Stimulated activated CD8-positive, alpha-beta memory T cell treated with anti-CD3 and anti-CD28 coated beads, Interleukin-4, amount 100 ng/mL, for 48 hours (primary cell): ENCODE measurements around the gene MFSD6L.
"Not testable (repeated sequence)": the region's sequence is repeated elsewhere in the genome, so short reads cannot be mapped to it uniquely, and the experiment has no call there.

ENCODE experiments used
- DNase-seq: peaks from one replicate; pipeline ENCODE4 v3.0.0-alpha.2; 2020

MFSD6L gene

GRCh38 chr17:8823279-8823678 is 24.1 kb upstream of the MFSD6L start:
- DNase-seq = no peak

GRCh38 chr17:8822401-8823035 is 23.4 kb upstream of the MFSD6L start:
- no peak for DNase-seq

DNA sequence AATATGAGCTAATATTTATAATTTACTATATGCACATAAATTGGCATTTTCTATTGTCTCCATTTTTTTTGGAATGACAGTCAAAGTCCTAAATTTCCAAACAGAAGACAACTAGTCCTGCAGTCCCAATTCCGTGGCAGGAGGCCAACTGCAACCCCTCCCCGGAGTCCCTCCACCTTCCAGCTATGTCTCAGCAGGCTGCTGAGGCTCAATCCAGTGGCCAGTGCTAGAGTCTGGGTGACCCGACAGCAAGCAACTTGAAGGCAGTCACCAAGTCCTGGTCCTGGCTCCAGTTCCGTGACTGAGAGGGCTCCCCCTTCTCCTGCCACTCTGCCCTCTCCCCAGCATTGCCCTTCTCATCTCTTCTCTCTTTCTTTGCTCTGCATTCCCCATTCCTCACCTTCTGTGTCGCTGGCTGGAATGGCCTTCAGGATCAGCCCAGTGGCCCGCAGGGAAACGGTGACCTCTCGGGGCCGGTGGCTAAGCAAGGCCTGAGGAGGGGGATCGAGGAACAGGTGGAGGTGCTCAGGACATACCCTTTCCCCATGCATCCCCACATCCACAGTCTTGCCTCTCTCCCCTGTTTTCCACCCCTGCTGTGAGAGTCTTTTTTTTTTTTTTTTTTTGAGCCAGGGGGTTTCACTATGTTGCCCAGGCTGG is 22.4 kb upstream of the MFSD6L start:
- DNase-seq = no peak

DNA sequence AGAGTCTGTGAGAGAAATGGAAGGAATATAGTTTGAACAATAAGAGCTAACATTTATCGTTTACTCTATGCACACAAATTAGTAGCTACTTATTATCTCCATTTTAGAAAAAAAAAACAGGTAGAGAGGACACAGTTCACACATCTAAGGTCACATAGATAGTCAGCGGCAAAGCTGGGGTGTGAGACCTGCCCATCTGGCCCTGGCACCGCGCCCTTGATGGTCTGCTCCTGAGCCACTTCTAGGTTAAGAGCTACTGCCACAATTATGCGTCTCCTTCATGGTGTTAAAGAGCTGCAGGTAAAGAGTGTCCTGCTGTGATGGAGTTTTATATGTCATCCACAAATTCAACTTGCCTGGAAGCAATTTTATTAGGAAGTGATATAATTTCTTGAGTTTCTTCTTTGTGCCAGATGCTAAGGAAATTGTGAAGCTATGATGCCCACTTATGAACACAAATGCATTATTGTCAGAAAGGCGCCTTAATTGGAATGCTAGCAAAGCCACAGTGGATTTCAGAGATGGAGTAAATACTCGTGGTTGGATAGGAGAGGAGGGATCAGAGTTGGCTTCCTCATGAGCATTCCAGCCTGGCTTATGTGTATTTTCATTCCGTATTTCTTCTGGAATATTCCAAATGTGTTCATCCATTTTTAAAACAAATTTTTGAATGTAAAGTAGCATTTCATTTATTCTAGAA is 21.3 kb upstream of the MFSD6L start:
- DNase-seq = no peak

DNA sequence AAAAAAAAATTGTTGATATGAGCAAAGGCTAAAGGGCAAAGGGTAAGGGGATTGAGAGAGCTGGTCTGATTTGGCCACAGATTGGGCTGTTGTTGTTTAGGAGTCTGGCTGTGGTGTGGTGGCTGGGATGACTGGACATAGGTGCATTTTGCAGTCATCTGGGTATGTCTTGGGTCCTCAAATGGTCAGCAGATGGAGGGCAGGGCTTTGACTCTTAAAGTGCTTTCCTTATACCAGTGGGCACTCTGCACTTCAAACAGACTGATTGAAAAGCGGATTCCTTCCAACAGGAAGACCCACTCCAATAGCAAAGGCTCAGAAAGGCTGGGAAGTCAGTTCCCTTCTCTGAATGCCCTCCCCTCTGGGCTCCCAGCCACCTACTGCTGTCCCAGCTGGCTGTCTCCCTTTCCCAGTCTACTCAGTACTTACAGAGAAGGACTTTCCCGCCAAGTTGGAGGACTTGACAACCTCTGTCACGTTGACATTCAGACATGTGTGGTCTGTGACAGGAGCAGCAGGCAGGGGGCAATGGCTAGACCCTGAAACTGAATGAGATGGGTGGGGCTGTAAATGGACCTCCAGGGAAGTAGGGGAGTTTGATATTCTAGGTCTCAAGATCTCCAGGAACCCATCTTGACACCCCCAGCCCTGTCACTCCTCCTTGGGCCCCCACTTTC is 19.6 kb upstream of the MFSD6L start:
- no peak for DNase-seq

- DNase-seq = no peak
Observed at GRCh38 chr17:8818047-8818446, 18.9 kb upstream of the MFSD6L start.

DNA sequence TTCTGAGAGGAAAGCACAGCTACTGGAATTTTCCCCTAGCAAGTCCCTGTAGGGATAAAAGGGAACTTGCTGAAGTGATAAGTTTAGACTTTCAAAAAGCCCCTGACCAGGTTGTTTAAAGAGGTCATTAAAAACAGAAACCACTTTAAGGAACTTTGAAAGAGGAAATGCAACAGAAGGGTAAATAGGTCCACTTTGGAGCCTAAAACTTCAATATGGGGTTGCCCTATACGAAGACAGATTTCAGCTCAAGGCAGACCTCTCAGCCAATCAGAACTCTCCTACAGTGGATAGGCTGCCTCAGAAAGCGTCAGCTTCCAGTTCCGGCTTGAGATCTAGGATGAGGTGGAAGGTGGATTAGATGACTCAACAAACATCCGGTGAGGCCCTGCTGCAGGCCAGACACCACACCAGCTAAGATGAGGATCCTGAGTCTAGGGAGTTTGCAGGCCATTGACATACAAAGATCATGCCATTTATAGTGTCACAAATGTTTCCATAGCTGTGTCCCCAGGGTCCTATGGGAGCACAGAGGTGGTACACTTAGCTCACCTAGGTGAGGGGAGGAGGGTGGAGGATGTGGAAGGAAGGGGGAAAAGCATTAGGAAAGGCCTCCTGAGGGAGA is 7.9 kb upstream of the MFSD6L start:
- DNase-seq = no peak

- no peak for DNase-seq
Observed at GRCh38 chr17:8806253-8806925, 7.2 kb upstream of the MFSD6L start.

DNA sequence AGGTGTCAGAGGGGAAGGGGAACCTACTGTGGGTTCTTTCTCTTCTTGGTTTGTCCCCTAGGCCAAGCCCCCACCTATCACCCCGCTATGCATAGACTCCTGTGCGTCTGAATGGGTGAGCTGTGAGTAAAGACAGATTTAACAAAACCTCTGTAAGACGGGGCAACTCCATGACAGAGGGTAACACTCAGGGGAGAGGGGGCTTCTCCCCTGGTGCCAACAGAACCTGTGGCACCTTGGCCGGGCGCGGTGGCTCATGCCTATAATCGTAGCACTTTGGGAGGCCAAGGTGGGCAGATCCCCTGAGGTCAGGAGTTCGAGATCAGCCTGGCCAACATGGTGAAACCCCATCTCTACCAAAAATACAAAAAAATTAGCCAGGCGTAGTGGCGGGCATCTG is 6.2 kb upstream of the MFSD6L start:
- not testable (repeated sequence) for DNase-seq

DNA sequence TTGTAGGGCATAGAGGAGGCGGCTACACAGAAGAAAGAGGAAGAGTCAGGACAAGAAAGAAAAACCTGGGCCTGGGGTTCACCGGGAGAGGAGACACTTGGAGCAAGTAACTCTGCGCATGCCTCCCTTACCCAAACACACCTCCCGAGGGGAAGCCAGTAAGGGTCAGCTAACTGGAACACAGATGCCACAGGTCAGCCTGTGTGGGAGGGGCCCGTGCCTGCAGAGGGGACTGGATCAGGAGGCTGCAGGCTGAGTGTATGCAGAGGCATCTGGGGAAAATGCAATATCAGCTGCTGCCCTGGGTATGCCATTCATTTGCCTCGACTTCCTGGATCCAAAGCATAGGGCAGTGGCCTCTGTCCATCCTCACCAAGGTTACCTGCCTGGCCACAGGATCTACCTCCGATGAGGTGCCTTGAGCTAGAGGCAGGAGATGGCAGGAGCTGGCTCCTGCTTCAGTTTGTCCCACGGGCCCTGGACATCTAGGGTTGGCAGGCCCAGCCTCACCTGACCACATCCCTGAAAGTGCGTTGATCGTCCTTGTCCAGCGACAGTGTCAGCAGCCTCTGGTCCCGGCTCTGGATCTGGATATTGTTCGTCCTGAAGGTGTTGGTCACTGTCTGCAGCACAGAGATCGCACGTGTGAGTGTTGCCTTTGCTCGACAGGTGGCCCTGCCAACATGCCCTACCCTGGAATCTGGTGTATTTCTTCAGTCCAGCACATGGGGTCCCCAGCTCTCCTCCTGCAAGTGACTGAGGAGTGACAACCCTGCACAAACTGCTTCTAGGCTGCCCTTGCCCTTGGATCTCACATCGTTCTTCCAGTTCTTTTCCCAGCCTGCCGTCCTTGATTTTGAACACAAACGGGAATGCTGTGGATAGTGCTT is 4.6 kb upstream of the MFSD6L start:
- DNase-seq = no peak

DNA sequence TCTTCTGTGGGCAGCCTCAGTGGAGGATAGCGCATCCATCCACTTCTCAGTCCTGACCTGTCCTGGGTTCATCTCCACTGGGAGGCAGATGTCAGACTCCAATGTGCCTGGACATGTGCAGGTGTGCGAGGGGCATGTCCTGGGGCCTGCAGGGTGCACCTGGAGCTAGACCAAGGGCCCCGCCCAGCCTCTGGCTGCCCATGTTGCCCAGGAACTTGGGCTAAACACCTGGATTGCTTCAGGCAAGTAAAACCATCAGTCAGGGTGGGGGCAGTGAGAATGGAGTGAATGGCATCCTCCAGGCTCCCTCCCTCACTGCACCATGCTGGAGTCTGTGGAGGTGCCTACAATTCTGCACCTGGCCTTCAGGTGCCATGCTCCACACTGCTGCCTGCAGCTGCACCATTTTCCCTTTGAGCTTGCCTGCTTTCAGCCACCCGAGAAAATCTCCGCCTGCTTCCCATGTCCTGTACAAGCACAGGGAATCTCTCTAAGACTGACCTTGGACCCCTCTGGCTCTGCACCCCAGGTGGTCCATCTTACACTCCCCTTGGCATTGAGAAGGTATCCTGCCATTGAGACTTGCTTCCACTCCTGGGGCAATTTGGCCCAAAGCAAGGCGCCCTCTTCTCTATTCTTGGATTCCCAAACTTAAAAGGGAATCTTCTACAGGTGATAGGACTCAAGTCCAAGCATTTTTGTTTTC is 2.1 kb upstream of the MFSD6L start:
- DNase-seq = no peak

DNA sequence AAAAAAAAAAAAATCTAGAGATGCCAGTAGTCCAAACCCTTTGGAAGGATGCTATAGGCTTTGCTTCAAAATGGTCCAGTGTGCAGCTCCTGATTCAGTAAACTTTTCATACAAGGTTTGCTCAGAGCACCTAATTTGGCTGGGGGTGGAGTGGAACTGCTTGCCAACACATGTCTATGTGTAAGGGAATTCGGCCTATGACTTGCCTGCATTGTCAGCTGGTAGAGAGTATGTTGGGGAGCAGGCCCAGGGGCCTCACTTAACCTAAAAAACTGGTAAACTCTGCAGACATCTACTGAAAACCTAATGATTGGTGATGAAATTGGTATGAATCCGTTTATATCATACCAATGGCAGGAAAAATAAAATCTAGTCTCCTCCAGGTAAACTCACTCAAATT is 1.5 kb upstream of the MFSD6L start:
- no peak for DNase-seq

DNA sequence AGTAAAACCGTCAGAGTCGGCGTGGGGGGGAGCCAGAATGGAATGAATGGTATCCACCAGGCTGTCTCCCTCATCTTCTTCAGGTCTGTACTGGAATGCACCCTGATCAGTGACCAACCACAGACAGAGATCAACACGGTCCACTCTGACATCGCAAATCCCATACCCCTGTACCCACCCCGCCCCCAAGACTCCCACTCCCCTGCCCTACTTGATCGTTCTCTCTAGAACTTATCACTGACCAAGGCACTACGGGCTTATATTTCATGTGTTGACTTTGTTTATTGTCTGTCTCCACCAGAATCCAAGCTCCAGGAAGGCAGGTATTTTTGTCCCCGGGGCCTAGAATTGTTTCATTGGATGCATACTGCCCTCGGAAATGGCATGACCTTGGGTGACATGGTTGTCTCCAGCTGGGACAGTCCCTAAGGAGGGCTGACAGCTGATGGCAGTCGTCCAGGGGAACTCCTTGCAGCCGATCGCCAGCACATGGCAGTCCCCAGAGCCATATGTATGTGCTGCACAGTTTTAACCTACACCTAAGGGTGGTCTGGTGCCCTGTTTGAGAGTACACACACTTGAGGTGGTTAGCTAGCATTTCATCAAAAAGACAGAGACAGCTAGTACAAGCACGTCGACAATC is 526 bp upstream of the MFSD6L start:
- no peak for DNase-seq

DNA sequence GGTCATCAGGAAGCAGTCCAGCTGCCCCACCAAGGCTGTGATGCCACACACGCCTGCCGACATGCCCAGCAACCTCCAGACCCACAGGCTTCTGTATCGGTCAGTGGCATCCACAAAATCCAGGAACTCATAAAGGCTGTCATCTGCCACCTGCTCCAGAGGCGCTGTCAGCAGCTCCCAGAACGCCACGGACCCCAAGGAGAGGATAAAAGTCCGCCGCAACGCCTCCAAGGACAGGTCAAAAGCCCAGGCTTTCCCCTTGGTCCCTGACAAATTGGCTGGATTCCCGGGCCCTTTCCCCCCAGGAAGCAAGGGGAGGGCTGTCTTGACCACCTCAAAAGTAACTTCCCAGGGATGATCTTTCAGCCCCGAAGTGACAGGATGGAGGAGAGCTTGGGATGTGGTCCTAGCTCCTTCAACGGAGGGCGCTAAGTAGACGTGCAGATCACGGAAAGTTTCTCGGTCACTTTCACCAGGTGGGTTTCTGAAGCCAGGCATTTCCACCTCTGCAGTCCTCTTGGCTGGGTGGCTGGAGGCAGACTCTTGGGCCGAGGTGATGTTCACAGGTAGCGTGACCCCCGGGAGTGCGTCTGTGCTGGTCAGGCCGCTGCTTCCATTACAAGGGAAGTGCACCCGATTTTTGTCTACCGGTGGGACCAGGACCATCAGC is 854 bp downstream of the MFSD6L start:
- no peak for DNase-seq

DNA sequence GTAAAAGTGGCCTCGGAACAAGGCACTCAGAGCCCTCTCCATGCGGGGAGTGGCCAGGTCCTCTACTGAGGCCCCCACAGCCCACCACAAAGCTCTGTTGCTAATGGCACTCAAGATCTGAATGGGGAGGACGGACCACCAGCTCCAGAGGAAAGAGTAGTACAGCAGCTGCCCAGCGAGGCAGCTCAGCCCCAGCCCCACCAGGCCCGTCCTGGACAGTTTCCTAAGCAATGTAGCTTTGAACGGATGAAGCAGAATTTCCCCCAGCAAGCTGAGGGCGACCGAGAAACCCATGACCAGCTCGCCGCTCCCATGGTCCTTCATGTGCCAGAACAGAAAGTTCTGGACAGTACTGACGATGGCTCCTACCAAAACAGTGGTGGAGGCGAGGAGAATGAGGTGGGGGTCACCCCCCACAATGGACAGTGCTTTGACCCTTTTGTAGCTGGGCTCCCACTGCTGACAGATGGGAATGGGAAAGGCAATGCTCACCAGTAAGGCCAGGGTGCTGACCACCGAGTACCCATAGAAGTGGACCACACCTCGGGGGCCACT is 1.5 kb downstream of the MFSD6L start:
- no peak for DNase-seq

DNA sequence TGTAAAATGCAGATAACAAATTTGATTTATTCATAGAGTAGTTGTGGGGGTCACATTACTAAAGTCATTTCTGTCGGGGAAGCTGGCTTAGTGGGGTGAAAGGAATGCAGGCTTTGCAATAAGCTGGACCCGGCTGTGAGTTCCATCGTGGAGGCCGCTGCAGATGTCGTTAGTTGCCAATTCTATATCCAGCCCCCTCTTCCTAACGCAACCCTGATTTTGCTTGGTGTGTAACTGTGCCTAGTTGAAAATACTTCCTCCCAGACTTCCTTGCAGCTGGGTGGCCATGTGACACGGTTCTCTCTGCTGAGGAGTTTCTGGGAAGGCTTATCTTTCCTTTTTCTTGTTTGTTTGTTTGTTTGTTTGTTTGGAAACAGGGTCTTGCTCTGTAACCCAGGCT is 4.5 kb downstream of the MFSD6L start:
- DNase-seq = no peak

- no peak for DNase-seq
Observed at GRCh38 chr17:8793649-8794048, 5.5 kb downstream of the MFSD6L start.

GRCh38 chr17:8792646-8793045 is 6.5 kb downstream of the MFSD6L start:
- DNase-seq = no peak

GRCh38 chr17:8791910-8792270 is 7.3 kb downstream of the MFSD6L start:
- no peak for DNase-seq
